GM13977 (cell line): ENCODE data around the gene FASLG.
"Not testable (repeated sequence)": the region's sequence is repeated elsewhere in the genome, so short reads cannot be mapped to it uniquely, and the experiment has no call there.

Experiments
- DNase-seq: peaks from one replicate; pipeline ENCODE4 v3.0.0; 2012; ENCODE audit warnings: low spot score
- in situ Hi-C: fragments of 300-500 bp; cut with MboI; formaldehyde crosslinking; loops from one replicate; pipeline ENCODE4 v1.12.0; 2022; ENCODE audit warnings: low sequenced_read_pairs, low pct_unique_long_range_greater_than_20kb, mixed read lengths, inconsistent platforms; ENCODE audit not compliant: unreplicated experiment
- TF ChIP-seq, protein P1 (sequence below): IDR thresholded peaks from 2 replicates; pipeline ENCODE4 v1.5.1; 2012; ENCODE audit warnings: mild to moderate bottlenecking, control low read depth; ENCODE audit not compliant: insufficient read depth; ENCODE audit errors: extremely low read depth, missing control alignments

FASLG gene

DNA sequence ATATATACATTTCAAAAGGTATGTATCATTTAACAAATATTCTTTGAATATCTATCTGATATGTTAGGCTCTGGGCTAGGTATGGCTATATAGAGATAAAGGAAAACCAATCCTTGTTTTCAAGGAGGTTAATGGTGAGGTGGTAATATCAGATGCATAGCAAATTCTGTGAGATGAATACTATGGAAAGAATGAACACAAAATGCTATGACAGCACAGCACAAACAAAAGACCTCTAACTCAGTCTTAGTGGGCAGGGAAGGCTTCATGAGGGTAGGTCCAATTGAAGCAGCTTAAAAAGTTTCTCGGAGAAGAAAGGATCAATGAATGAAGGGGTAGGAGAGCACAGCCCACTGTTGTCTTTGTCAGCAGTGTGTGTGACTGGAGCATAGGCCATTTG lies 27.2 kb downstream of the FASLG start:
- TF ChIP-seq, protein P1, sequence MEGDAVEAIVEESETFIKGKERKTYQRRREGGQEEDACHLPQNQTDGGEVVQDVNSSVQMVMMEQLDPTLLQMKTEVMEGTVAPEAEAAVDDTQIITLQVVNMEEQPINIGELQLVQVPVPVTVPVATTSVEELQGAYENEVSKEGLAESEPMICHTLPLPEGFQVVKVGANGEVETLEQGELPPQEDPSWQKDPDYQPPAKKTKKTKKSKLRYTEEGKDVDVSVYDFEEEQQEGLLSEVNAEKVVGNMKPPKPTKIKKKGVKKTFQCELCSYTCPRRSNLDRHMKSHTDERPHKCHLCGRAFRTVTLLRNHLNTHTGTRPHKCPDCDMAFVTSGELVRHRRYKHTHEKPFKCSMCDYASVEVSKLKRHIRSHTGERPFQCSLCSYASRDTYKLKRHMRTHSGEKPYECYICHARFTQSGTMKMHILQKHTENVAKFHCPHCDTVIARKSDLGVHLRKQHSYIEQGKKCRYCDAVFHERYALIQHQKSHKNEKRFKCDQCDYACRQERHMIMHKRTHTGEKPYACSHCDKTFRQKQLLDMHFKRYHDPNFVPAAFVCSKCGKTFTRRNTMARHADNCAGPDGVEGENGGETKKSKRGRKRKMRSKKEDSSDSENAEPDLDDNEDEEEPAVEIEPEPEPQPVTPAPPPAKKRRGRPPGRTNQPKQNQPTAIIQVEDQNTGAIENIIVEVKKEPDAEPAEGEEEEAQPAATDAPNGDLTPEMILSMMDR, result no peak
- in situ Hi-C loops, result no loop called here
- DNase-seq, result no peak

DNA sequence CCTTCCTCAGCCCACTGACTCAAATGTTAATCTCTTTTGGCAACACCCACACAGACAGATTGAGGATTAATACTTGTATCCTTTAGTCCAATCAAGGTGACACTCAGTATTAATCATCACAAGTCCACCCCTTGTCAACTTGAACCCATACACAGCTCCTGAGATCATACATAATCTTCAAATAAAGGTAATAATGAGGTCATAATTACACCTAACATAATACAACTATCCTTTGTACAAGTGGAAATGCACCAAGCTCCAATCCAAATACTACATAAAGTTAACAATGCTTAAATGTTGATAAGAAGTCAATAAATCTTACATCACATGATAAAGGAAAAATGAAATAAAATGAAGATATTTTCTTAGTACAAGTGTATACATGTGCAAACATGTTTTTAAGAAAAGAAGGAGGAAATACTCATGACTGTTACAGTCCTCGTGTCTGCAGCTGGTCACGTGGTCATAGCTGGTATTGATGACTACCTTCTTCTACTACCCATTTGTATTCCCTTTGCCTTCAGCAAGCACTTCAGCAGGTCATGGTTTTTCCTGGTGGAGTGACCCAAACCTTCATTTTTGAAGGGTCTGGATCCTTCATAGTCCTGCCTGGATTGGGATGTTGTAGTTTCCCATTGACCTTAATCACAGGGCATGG lies 29.7 kb downstream of the FASLG start:
- DNase-seq, in situ Hi-C loops: not testable (repeated sequence)

DNA sequence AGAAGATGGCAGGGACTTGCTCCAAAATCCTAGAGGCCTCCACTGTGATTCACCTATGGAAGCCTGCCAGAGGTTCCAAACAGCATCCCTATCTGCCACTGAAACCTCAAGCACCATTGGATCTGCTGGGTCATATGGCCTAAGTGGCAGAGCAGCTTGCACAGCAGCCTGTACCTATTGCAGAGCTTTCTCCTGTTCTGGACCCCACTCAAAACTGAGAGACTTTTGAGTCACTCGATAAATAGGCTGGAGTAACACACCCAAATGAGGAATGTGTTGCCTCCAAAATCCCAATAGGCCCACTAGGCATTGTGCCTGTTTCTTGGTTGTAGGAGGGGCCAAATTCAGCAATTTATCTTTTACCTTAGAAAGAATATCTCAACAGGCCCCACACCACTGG lies 32.0 kb downstream of the FASLG start:
- in situ Hi-C loops, DNase-seq: not testable (repeated sequence)

DNA sequence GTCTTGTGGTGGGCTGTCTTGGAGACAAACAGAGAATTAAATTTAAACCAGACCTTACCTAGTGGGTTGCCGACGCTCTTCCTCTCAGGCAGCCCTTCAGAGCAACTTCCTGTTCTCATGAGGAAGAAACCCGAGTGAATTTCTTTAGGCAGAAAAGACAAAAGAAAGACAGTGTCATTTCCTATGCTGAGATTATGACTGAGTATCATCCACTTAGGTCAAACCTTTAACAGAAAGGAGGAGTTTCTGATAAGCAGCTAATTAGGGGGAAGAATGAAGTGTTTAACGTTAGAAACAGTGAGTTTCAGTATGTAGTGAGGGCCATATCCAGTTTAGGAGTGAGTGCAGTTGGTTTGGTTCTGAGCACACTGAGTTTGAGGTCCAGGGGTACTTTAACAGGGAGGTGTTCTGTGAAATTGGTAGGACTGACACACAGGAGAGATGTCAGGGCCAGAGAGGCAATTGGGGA lies 38.7 kb downstream of the FASLG start:
- in situ Hi-C loops, result no loop called here
- no peak for DNase-seq
- TF ChIP-seq, protein P1, result no peak

DNA sequence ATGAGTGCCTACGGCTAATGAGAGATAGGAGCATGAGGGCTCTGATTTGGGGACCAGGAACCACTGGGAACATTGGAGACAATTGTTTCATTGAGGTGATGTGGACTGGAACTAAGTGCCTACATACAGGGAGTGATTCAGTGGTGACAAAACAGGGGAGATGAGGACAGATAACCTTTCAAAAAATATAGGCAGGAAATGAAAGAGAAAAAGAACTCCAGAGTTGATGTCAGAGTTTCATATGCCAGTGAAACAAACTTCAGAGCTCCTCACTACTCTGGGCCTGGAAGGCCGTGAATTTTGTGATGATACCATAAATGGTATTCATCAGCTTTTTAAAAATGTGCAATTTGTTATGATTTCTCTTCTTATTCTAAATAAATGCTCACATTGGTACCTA lies 39.3 kb downstream of the FASLG start:
- in situ Hi-C loops, result no loop called here
- TF ChIP-seq, protein P1, result no peak

DNA sequence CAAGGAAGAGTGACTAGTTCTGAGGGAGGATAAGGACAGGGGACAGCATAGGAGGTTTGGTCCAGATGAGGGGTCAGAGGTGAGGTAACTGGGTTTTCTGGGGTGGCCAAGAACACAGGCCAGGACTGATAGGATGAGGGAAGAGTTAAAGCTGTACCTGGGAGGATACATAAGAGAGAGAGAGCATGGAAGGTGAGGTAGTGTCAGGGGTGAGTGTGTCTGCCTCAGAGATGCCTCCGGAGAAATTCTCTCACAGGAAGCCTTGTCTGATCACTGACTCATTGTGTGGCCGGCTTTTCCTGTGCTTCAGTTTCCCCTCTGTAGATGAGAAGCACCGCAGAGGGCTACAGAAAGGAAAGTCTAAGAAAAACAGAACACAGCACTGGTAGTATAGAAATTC lies 40.2 kb downstream of the FASLG start:
- no peak for DNase-seq
- TF ChIP-seq, protein P1, result no peak
- in situ Hi-C loops, result no loop called here

More for the DNA sequence above, 39.3 kb downstream of the FASLG start:
- DNase-seq, result no peak

DNA sequence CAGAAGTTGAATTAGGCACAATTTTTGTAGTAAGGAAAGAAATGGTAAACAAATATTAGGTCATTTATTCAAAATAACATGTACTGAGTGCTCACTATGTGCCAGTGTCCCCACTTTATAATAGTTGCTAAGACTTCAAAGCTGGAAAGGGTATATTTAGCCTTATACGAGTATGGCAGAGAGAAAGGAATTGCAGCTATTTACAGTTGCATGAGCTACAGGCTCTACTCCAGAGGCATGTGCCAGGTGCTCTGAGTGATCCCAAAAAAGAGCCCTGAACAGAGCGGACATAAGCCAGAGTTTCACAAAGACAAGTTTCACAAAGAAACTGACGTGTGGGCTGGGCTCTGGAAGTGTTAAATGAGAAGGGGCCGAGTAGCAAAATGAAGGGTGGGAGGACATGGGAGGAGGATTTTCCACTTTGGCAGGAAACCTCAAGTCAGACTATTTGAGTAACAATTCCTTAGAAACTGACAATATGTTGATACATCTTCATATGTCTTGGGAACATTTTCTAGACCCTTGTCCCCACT lies 40.9 kb downstream of the FASLG start:
- TF ChIP-seq, protein P1, result no peak
- DNase-seq, result no peak
- in situ Hi-C loops, result loop anchor here (25.0 kb wide), 1 partner anchor 237 kb away; no protein-coding TSS in a partner anchor
